SK-N-SH (cell line): Measurements from ENCODE around the gene MMP21. TPM values are rescaled to one million over a fixed set of nuclear protein-coding genes. Genes with fewer than 3 reads are reported as not detected.

Experiments used
- CTCF ChIA-PET: fragments of 300-600, 350-600 bp; formaldehyde crosslinking; extraction: SDS; loops from one replicate; lab custom pipeline; 2021; lab: Yijun Ruan, JAX
- POLR2A ChIA-PET: fragments of 350-600 bp; sonication (Branson Sonifier 250); formaldehyde crosslinking; extraction: SDS; loops from one replicate; lab custom pipeline; 2020; ENCODE audit warnings: antibody characterized with exemption, inconsistent platforms; lab: Yijun Ruan, JAX
- DNase-seq: peaks from one replicate; pipeline ENCODE4 v3.0.0; 2012
- H2AFZ ChIP-seq: fragments of 200-600 bp; sonication (generic); 2 replicates; pipeline ENCODE4 v1.8.1; 2016; ENCODE audit warnings: antibody characterized with exemption, mild to moderate bottlenecking, low read depth
- H3F3A ChIP-seq: fragments of 200-600 bp; sonication (generic); replicated peaks from 2 replicates; pipeline ENCODE3; 2016; ENCODE audit warnings: antibody characterized with exemption, mild to moderate bottlenecking; ENCODE audit not compliant: insufficient read depth
- H3K27ac ChIP-seq, 2 experiments: fragments of 200-500 bp in 1 of 2; fragments of 200-600 bp in 1 of 2; sonication (Bioruptor generic) in 1 of 2; sonication (generic), shearing (Covaris generic) in 1 of 2; 2 replicates each; pipeline versions ENCODE4 v1.5.1 to v1.6.1; 2014 to 2016; ENCODE audit warnings: low read depth in 2 of 2, inconsistent platforms in 1 of 2, low read length in 1 of 2, mild to moderate bottlenecking in 1 of 2, mixed read lengths in 1 of 2
- H3K27me3 ChIP-seq: fragments of 200-600 bp; sonication (generic), shearing (Covaris generic); 2 replicates; pipeline ENCODE4 v1.6.1; 2016; ENCODE audit warnings: mixed run types; ENCODE audit not compliant: insufficient read depth
- H3K36me3 ChIP-seq, 2 experiments: fragments of 200-500 bp in 1 of 2; fragments of 200-600 bp in 1 of 2; sonication (Bioruptor generic) in 1 of 2; sonication (generic) in 1 of 2; replicated peaks in 1 of 2; 2 replicates each; pipeline versions ENCODE3 to v1.5.1; 2014 to 2016; ENCODE audit warnings: low read length in 1 of 2, mild to moderate bottlenecking in 1 of 2; ENCODE audit not compliant: insufficient read depth in 2 of 2, control insufficient read depth in 1 of 2
- H3K4me1 ChIP-seq, 2 experiments: fragments of 200-500 bp in 1 of 2; fragments of 200-600 bp in 1 of 2; sonication (Bioruptor generic) in 1 of 2; sonication (generic), shearing (Covaris generic) in 1 of 2; 2 replicates each; pipeline versions ENCODE4 v1.5.1 to v1.6.1; 2014 to 2016; ENCODE audit warnings: low read depth in 1 of 2, low read length in 1 of 2, mixed run types in 1 of 2; ENCODE audit not compliant: insufficient read depth in 2 of 2, control insufficient read depth in 1 of 2
- H3K4me2 ChIP-seq: fragments of 200-600 bp; sonication (generic), shearing (Covaris generic); 2 replicates; pipeline ENCODE4 v1.6.1; 2017; ENCODE audit warnings: mixed run types
- H3K4me3 ChIP-seq, 2 experiments: fragments of 200-500 bp in 1 of 2; fragments of 200-600 bp in 1 of 2; sonication (Bioruptor generic) in 1 of 2; sonication (generic), shearing (Covaris generic) in 1 of 2; 2 replicates each; pipeline versions ENCODE4 v1.5.1 to v1.8.1; 2014 to 2016; ENCODE audit warnings: low read depth in 2 of 2, inconsistent platforms in 1 of 2, low read length in 1 of 2, mild to moderate bottlenecking in 1 of 2, mixed read lengths in 1 of 2, moderate library complexity in 1 of 2
- H3K79me2 ChIP-seq: fragments of 200-600 bp; sonication (generic); 2 replicates; pipeline ENCODE4 v1.8.1; 2017; ENCODE audit warnings: mild to moderate bottlenecking; ENCODE audit not compliant: insufficient read depth
- H3K9ac ChIP-seq: fragments of 200-600 bp; sonication (generic); 2 replicates; pipeline ENCODE4 v1.6.1; 2017; ENCODE audit warnings: mixed run types
- H3K9me2 ChIP-seq: fragments of 200-600 bp; sonication (generic); 2 replicates; pipeline ENCODE4 v1.6.1; 2017; ENCODE audit warnings: mixed run types
- H3K9me3 ChIP-seq: fragments of 200-600 bp; sonication (generic); 2 replicates; pipeline ENCODE4 v1.6.1; 2017; ENCODE audit warnings: mixed run types, mild to moderate bottlenecking, moderate library complexity
- H4K20me1 ChIP-seq: fragments of 200-600 bp; sonication (generic); 2 replicates; pipeline ENCODE4 v1.6.1; 2017; ENCODE audit warnings: mild to moderate bottlenecking, mixed run types; ENCODE audit not compliant: insufficient read depth
- CHD2 ChIP-seq: fragments of 150-350 bp; IDR thresholded peaks from 2 replicates; pipeline ENCODE4 v1.6.1; 2018; ENCODE audit warnings: low read length; ENCODE audit not compliant: partially characterized antibody
- CTCF ChIP-seq: fragments of 200-600 bp; sonication (generic); IDR thresholded peaks from 2 replicates; pipeline ENCODE4 v1.6.1; 2017; ENCODE audit warnings: antibody characterized with exemption, mild to moderate bottlenecking, moderate library complexity
- EP300 ChIP-seq, 2 experiments: IDR thresholded peaks; 2 replicates each; pipeline versions ENCODE4 v1.4.0 to v1.6.1; 2012; ENCODE audit warnings: borderline replicate concordance in 1 of 2, low read depth in 1 of 2, low read length in 1 of 2
- FOXM1 ChIP-seq: IDR thresholded peaks from 2 replicates; pipeline ENCODE4 v1.4.0; 2012; ENCODE audit warnings: low read depth, mild to moderate bottlenecking
- GATA2 ChIP-seq: sonication (generic); formaldehyde crosslinking; IDR thresholded peaks from 2 replicates; pipeline ENCODE4 v1.5.0; 2020; ENCODE audit warnings: mild to moderate bottlenecking, missing genetic modification reagents
- MAX ChIP-seq: IDR thresholded peaks from 2 replicates; pipeline ENCODE4 v1.4.0; 2012; ENCODE audit warnings: low read depth
- NRF1 ChIP-seq: IDR thresholded peaks from 2 replicates; pipeline ENCODE4 v1.6.1; 2012; ENCODE audit warnings: low read depth, mild to moderate bottlenecking, low read length
- TCF12 ChIP-seq: IDR thresholded peaks from 2 replicates; pipeline ENCODE4 v1.4.0; 2012
- USF1 ChIP-seq: IDR thresholded peaks from 2 replicates; pipeline ENCODE4 v1.4.0; 2012; ENCODE audit warnings: low read depth, borderline replicate concordance
- ZBTB33 ChIP-seq: IDR thresholded peaks from 2 replicates; pipeline ENCODE4 v1.4.0; 2012; ENCODE audit warnings: low read depth, borderline replicate concordance
- WGBS: methylation state at CpG from one replicate; pipeline ENCODE4 v1.1.6; 2017; ENCODE audit warnings: low lambda C conversion rate; 5-methylcytosine and 5-hydroxymethylcytosine counted together
- polyA plus RNA-seq, 3 experiments: library from polyadenylated mRNA; depleted of rRNA; stranded (reverse); fragments of >200 nt; gene quantifications; 2 replicates each; pipeline ENCODE4 v1.2.3, GENCODE V29; 2012
- TF ChIP-seq, protein P1 (sequence below): IDR thresholded peaks from 2 replicates; pipeline ENCODE4; 2012

MMP21 gene
- polyA plus RNA-seq, 1 of the 3 experiments (the other 2 are of a cell fraction): 0.02 TPM

DNA sequence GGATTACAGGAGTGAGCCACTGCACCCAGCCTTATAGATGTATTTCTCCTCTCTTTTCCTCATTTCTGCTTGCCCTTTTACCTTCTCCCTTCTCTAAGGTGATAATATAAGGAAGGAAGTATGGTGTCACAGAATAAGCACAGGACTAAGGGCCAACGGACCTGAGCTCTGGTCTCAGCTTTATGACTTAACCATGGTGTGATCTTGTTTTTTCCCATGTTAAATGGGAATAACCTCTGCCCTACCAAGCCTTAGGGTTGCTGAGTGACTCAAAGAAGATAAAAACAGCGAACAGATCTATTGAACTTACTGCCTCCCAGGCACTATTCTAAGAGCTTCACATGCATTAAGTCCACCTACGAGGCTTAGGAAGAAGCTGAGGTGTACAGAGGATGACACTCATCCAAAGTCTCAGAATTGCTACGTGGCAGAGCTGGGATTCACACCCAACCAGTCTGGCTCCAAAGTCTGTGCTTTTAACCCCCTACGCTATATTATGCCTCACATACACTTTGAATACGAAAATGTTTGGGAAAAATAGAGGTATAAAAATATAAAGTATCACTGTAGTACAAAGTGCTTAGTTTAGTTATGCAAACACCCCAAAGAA, 41.8 kb upstream of the MMP21 start (continued):
- TF ChIP-seq CHD2: no peak
- no peak for TF ChIP-seq CTCF
- no peak for TF ChIP-seq TCF12
- no peak for TF ChIP-seq NRF1
- no peak for TF ChIP-seq FOXM1

- H2AFZ ChIP-seq: no peak overlapping the region
- peaks cover 4 to 36% of the 10 kb centered on the region in 2 experiments for H3K36me3 ChIP-seq
- H3K4me3 ChIP-seq: no peak overlapping the region
- ChIA-PET POLR2A (no interaction called here), CTCF (no interaction called here)
- no peaks in the 10 kb centered on the region; a peak in 2 of 4 replicates for H3K4me1 ChIP-seq
- no peak overlapping the region for H3K9ac ChIP-seq
- no peak for DNase-seq
- H3K9me3 ChIP-seq: no peaks in the 10 kb centered on the region
- no peak for TF ChIP-seq EP300 (IDR thresholded peaks at IDR 0.05; ENCODE audit: borderline replicate concordance in 1 of 2, low read depth in 1 of 2, low read length in 1 of 2)
- TF ChIP-seq GATA2 (CRISPR knock-in tag): no peak
- no peak for TF ChIP-seq NRF1
- TF ChIP-seq CTCF: no peak
- TF ChIP-seq, protein P1, sequence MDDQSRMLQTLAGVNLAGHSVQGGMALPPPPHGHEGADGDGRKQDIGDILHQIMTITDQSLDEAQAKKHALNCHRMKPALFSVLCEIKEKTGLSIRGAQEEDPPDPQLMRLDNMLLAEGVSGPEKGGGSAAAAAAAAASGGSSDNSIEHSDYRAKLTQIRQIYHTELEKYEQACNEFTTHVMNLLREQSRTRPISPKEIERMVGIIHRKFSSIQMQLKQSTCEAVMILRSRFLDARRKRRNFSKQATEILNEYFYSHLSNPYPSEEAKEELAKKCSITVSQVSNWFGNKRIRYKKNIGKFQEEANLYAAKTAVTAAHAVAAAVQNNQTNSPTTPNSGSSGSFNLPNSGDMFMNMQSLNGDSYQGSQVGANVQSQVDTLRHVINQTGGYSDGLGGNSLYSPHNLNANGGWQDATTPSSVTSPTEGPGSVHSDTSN: no peak
- TF ChIP-seq MAX: no peak
- no peak for TF ChIP-seq USF1
- TF ChIP-seq ZBTB33: no peak
- no peaks in the 10 kb centered on the region for H3K9me2 ChIP-seq
- H3K27me3 ChIP-seq: no peaks in the 10 kb centered on the region
- no peaks in the 10 kb centered on the region for H4K20me1 ChIP-seq
- no peaks in the 10 kb centered on the region for H3F3A ChIP-seq
- H3K27ac ChIP-seq: no peak overlapping the region
- H3K79me2 ChIP-seq: peaks cover 13% of the 10 kb centered on the region
- H3K4me2 ChIP-seq: no peak overlapping the region
- WGBS: 96% methylated on average over 4 of the region's 4 CpGs
These were observed 40.9 kb upstream of the MMP21 start for GRCh38 chr10:125816548-125816947.
